H4 (cell line): ENCODE measurements around the gene GVQW3. TPM values are rescaled to one million over a fixed set of nuclear protein-coding genes. Genes with fewer than 3 reads are reported as not detected.
A peak's percentile ranks its signal among the peaks of the same experiment; 100 is the strongest.

ENCODE experiments used
- DNase-seq: peaks from one replicate; pipeline ENCODE4 v3.0.0-alpha.2; 2015; ENCODE audit warnings: low spot score
- total RNA-seq: library from RNA; depleted of rRNA; stranded (reverse); fragments of >200 nt; shearing (Covaris generic); gene quantifications from 2 replicates; pipeline ENCODE4 v1.2.3, GENCODE V29; 2014; rRNA removed

GVQW3 gene
- total RNA-seq, 1 experiment from 2014 or later: 1.2 TPM

DNA sequence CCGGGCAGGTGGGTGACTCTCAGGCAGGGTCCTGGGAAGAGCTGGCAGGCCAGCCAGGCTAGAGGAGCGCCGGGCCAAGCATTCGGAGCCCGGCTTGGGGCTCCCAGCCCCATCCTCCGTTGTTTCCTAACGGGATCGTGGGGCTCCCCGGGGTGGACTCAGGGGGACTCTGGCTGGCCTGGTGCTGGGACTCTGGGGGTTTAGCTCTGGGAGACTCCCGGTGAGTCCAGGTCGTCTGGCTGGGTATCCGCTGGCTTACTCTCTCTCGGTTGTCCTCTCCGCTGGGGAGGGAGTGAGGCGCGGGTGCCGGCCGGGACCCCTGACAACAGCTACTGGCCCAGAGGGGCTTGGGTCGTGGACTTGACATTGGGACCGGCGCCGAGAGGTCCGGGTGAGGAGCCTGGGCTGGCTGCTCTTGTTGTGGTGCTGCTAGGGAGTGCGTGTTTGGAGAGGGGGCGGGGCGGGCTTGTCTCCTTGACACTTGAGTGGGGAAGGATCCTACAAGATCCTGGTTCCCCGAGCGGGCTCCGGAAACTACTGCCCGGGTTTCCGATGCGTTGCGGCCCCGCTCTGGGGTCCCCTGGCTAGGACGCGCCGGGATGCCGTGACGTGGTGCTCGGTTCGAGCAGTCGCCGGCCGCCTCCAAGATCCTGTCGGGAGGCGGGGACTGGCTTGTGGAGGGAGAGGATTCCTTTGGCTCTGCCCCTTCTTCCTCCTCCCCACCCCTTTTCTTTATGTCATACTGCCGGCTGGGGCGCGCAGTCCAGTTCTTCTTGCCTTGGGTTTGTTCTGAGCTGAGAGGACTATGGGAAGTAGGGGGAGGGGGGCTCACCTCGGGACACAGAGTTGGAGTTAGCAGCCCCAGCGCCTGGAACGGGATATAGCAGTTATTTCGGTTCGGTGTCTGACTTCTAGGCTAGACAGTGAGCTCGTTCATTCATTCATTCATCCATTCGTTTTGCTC, 64.3 kb downstream of the GVQW3 start:
- peak; percentile 89 for DNase-seq

DNA sequence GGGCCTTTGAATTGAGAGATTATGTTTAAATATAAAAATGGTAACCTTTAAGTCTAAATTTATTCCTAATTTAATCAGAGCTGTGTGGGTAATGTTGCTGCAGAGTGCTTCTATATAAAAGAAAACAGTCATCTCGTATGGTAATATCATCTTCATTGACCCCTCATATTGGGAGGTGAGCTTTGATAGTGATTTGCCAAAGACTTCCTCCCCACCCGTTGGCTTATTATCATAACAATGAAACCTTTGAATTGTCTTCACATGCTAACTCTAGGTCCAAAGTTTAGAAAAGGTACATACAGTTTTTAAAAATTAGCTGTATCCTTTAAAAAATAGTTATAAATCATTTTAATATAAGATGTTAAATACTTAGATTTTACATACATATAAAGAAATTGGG, 67.4 kb downstream of the GVQW3 start:
- DNase-seq: no peak

DNA sequence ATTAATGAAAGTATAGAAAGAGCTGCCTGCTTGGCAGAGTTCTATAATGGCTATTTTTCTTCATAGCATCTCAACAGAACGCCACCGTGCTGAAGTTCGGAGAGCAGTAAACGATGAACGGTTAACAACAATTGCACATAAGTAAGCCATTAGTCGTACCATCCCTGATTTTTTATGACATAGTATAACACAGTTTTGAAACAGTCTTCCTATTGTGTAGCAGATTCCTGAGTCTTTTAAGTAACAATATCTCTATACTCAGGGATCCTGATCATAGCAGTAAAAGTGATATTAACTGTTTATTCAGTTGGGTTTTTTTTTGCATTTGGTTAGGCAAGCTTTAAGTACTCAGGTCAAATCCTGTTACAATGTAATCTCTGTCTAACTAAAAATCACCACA, 72.1 kb downstream of the GVQW3 start:
- no peak for DNase-seq

DNA sequence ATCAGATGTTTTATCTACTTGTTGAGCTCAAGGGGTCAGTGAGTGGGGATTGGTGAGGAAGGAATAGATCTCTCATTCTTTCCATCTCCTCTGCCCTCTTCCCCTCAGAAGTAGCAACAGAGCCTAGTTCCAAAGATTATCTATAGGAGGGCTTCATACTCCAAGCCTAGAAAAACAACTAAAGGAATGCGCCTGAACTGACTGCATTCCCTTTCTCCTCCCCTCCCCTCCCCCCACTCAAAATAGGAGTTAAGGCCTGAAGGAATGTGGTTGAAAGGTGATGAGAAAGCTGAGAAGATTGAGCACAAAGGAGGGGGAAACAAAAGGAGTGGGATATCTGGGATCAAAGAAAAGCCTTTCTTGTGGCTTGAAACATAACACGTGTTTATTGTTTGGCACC, 74.2 kb downstream of the GVQW3 start:
- DNase-seq: no peak

DNA sequence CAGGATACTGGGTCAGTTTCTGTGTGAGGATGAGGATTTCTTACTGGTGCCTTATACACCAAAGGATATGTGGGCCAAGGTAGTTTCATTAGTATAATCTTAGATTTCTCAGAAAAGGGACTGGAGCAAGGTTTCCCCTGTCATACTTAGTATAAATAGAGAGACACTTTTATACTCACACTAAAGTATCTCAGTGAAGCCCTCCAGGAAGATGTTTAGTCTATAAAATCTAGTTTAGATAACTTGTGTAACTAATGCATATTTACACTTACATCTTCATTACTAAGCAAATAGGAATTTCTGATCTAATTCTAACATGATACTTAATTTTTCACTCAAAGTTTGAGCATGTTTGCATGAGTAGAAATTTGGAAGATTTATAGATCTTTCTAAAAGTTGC, 74.8 kb downstream of the GVQW3 start:
- no peak for DNase-seq

DNA sequence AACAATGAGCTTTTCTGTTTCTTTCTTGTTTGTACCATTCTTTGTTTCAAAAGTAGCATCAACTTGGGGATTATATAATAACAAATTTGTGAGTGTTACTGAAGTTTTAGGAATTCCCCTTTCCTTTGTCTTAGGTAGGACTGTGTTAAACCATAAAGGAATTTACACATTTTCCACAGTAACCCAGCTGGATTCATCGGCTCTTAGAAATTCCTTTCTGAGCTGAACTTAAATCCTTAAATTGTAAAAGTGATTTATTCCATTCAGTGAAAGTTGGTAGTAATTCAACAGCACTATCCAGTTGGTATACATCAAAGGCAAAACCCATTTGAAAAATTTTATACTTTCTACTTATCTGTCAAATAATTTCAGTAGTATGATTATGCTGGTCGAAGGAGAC, 75.4 kb downstream of the GVQW3 start:
- DNase-seq: no peak

Other genes starting within 250 kb of the GVQW3 start
- gene WNT11, start 174.8 kb upstream of the GVQW3 start, total RNA-seq: 0.76 TPM in 1 of 2 replicates, not detected in the other
- 56.1 and 60.0 TPM in 2 replicates for gene THAP12, start 191 bp upstream of the GVQW3 start, total RNA-seq
- 20.4 and 44.2 TPM in 2 replicates for gene EMSY, start 63.7 kb downstream of the GVQW3 start, total RNA-seq